Activated T-cell treated with anti-CD3 and anti-CD28 coated beads for 4 hours (primary cell): ENCODE measurements around the gene RIBC2.

ENCODE experiments used
- DNase-seq: peaks from one replicate; pipeline ENCODE4 v3.0.0-alpha.2; 2020

RIBC2 gene

GRCh38 chr22:45475851-45476514 lies 62.5 kb downstream of the RIBC2 start:
- no peak for DNase-seq

- no peak for DNase-seq
Measured at GRCh38 chr22:45476814-45477213, 63.3 kb downstream of the RIBC2 start.

- no peak for DNase-seq
Measured at GRCh38 chr22:45477366-45478107, 64.0 kb downstream of the RIBC2 start.

- DNase-seq = no peak
Measured at GRCh38 chr22:45478108-45478771, 64.7 kb downstream of the RIBC2 start.

GRCh38 chr22:45480717-45481116 lies 67.2 kb downstream of the RIBC2 start:
- DNase-seq = no peak

GRCh38 chr22:45481661-45482060 lies 68.2 kb downstream of the RIBC2 start:
- no peak for DNase-seq
